Trophoblast cell (in vitro differentiated cells and primary cell): ENCODE results near the gene REG3A.

Source experiments
- DNase-seq, 2 donors: peaks; one replicate each; pipeline ENCODE4 v3.0.0-alpha.2; 2016
- H2AFZ ChIP-seq: 2 replicates; pipeline ENCODE4 v1.6.1; 2013; ENCODE audit warnings: low read length, moderate library complexity, mild to moderate bottlenecking; ENCODE audit not compliant: insufficient read depth, poor library complexity
- H2AK5ac ChIP-seq: 2 replicates; pipeline ENCODE4 v1.6.1; 2013; ENCODE audit warnings: mild to moderate bottlenecking, low read length
- H2BK120ac ChIP-seq: 2 replicates; pipeline ENCODE4 v1.6.1; 2013; ENCODE audit warnings: low read length, mild to moderate bottlenecking, moderate library complexity; ENCODE audit not compliant: insufficient read depth, poor library complexity
- H2BK12ac ChIP-seq: 2 replicates; pipeline ENCODE4 v1.6.1; 2013; ENCODE audit warnings: mild to moderate bottlenecking, low read length, moderate library complexity
- H2BK5ac ChIP-seq: 2 replicates; pipeline ENCODE4 v1.6.1; 2013; ENCODE audit warnings: low read length, low read depth, moderate library complexity, mild to moderate bottlenecking; ENCODE audit not compliant: poor library complexity
- H3K14ac ChIP-seq: 2 replicates; pipeline ENCODE4 v1.6.1; 2013; ENCODE audit warnings: mild to moderate bottlenecking, low read length
- H3K18ac ChIP-seq: 2 replicates; pipeline ENCODE4 v1.6.1; 2013; ENCODE audit warnings: mild to moderate bottlenecking, low read length
- H3K23ac ChIP-seq: 2 replicates; pipeline ENCODE4 v1.6.1; 2013; ENCODE audit warnings: low read length
- H3K27ac ChIP-seq: 2 replicates; pipeline ENCODE4 v1.5.1; 2013; ENCODE audit warnings: low read depth, mild to moderate bottlenecking, inconsistent platforms, low read length, moderate library complexity
- H3K27me3 ChIP-seq: 2 replicates; pipeline ENCODE4 v1.6.1; 2013; ENCODE audit warnings: inconsistent platforms, mild to moderate bottlenecking, low read length, moderate library complexity; ENCODE audit not compliant: insufficient read depth
- H3K36me3 ChIP-seq, 2 experiments: 1 replicate in 1 of 2; 2 replicates in 1 of 2; pipeline ENCODE4 v1.6.1; 2013; ENCODE audit warnings: low read length in 2 of 2, mild to moderate bottlenecking in 2 of 2, moderate library complexity in 1 of 2; ENCODE audit not compliant: insufficient read depth in 2 of 2, control insufficient read depth in 1 of 2
- H3K4ac ChIP-seq: 2 replicates; pipeline ENCODE4 v1.6.1; 2013; ENCODE audit warnings: low read depth, mild to moderate bottlenecking, low read length, moderate library complexity
- H3K4me1 ChIP-seq, 2 experiments: 1 replicate in 1 of 2; 2 replicates in 1 of 2; pipeline ENCODE4 v1.6.1; 2013; ENCODE audit warnings: low read length in 2 of 2, mild to moderate bottlenecking in 2 of 2, moderate library complexity in 1 of 2; ENCODE audit not compliant: insufficient read depth in 2 of 2, control insufficient read depth in 1 of 2
- H3K4me2 ChIP-seq: 2 replicates; pipeline ENCODE4 v1.6.1; 2013; ENCODE audit warnings: inconsistent platforms, mild to moderate bottlenecking, low read length, moderate library complexity
- H3K4me3 ChIP-seq: 2 replicates; pipeline ENCODE4 v1.5.1; 2013; ENCODE audit warnings: mild to moderate bottlenecking, low read depth, low read length, inconsistent platforms
- H3K79me1 ChIP-seq: one replicate; pipeline ENCODE4 v1.6.1; 2013; ENCODE audit warnings: low read length
- H3K79me2 ChIP-seq: 2 replicates; pipeline ENCODE4 v1.6.1; 2013; ENCODE audit warnings: low read length, mild to moderate bottlenecking; ENCODE audit not compliant: control insufficient read depth, insufficient read depth, poor library complexity
- H3K9ac ChIP-seq: 2 replicates; pipeline ENCODE4 v1.6.1; 2013; ENCODE audit warnings: mild to moderate bottlenecking, low read length
- H3K9me3 ChIP-seq: 2 replicates; pipeline ENCODE4 v1.6.1; 2013; ENCODE audit warnings: low read depth, mild to moderate bottlenecking, control low read depth, inconsistent platforms, low read length; ENCODE audit not compliant: insufficient read depth
- H4K12ac ChIP-seq: 2 replicates; pipeline ENCODE4 v1.6.1; 2013; ENCODE audit warnings: low read depth, mild to moderate bottlenecking, low read length, moderate library complexity
- H4K8ac ChIP-seq: 2 replicates; pipeline ENCODE4 v1.6.1; 2013; ENCODE audit warnings: low read depth, mild to moderate bottlenecking, low read length, moderate library complexity
- H4K91ac ChIP-seq: one replicate; pipeline ENCODE4 v1.6.1; 2013; ENCODE audit warnings: low read depth, mild to moderate bottlenecking, low read length, moderate library complexity
- WGBS: extraction: QIAGEN DNeasy Blood & Tissue Kit; methylation state at CpG from one replicate; pipeline ENCODE4 v1.1.7; 2013; ENCODE audit warnings: missing lambda C conversion rate; ENCODE audit not compliant: insufficient read length, insufficient coverage; ENCODE audit errors: extremely low coverage; 5-methylcytosine and 5-hydroxymethylcytosine counted together

Gene REG3A

DNA sequence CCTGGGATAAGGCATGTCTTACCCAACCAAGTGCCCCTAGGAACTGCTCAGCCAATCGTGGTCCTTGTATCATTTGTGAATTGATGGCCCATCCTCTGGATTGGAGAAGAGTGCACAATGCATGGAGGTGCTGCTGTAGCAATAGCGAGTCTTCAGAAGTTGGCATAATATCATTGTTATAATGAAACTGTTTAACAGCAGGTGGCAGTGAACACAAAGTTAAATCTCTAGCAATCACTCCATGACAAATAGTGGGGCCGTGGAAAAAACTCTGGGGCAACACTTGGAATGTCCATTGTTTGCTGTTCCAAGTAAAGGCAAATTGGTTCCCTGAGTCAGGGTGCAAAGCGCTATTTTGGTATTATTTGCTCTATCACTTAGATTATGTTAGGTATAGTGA lies 27.9 kb downstream of the REG3A start:
- Histone ChIP-seq H3K27ac (no peak overlapping the region), H3K79me1 (no peaks in the 10 kb centered on the region), H3K4me2 (no peak overlapping the region), H3K23ac (no peak overlapping the region), H3K36me3 (no peaks in the 10 kb centered on the region), H3K9me3 (no peaks in the 10 kb centered on the region), H3K9ac (no peak overlapping the region), H2AK5ac (no peak overlapping the region), H2BK12ac (no peak overlapping the region), H3K4ac (no peak overlapping the region), H2BK120ac (no peak overlapping the region), H3K4me3 (no peak overlapping the region), H2BK5ac (no peak overlapping the region), H3K4me1 (no peaks in the 10 kb centered on the region), H3K27me3 (no peaks in the 10 kb centered on the region), H3K79me2 (no peaks in the 10 kb centered on the region), H3K18ac (no peak overlapping the region), H2AFZ (no peak overlapping the region), H4K91ac (no peak overlapping the region), H4K8ac (no peak overlapping the region), H4K12ac (no peak overlapping the region), H3K14ac (no peak overlapping the region)
- WGBS: no CpG with 5 or more reads among the region's 4 CpGs
- DNase-seq: no peak

DNA sequence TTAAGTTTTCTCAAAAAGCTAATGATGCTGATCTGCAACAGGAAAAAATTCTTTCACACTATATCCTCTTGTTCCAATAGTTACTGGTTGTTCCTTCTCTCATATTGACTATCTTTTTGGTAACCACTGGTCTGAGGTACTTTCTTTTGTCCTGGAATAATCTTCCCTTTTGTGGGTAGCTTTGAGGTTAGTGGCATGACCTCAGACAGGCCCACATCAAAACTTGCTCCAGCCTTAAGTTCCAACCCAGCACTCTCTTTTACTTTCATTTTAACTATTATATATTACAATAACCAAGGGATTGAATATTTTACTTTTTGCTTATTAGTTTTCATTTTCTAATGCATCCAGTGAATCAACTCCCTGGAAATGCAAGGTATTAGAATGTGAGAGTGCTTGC lies 29.7 kb downstream of the REG3A start:
- H3K79me1 ChIP-seq: no peaks in the 10 kb centered on the region
- no peak overlapping the region for H2BK12ac ChIP-seq

GRCh38 chr2:79129260-79129659 lies 30.3 kb downstream of the REG3A start:
- H2BK5ac ChIP-seq: no peak overlapping the region
- H3K18ac ChIP-seq: no peak overlapping the region
- no peaks in the 10 kb centered on the region for H3K27me3 ChIP-seq
- H2AK5ac ChIP-seq: no peak overlapping the region
- no peaks in the 10 kb centered on the region for H3K36me3 ChIP-seq
- H3K4me2 ChIP-seq: no peak overlapping the region
- no peak overlapping the region for H2AFZ ChIP-seq
- no peak overlapping the region for H3K14ac ChIP-seq
- H3K9me3 ChIP-seq: no peaks in the 10 kb centered on the region
- H3K4me1 ChIP-seq: no peaks in the 10 kb centered on the region
- H3K27ac ChIP-seq: no peak overlapping the region
- no peaks in the 10 kb centered on the region for H3K79me1 ChIP-seq
- no peak overlapping the region for H3K9ac ChIP-seq
- no peak overlapping the region for H3K23ac ChIP-seq
- H3K4me3 ChIP-seq: no peak overlapping the region
- H4K12ac ChIP-seq: no peak overlapping the region
- H4K8ac ChIP-seq: no peak overlapping the region
- no peak overlapping the region for H2BK120ac ChIP-seq
- H2BK12ac ChIP-seq: no peak overlapping the region
- no peak for DNase-seq
- WGBS: no CpG with 5 or more reads among the region's 6 CpGs
- no peak overlapping the region for H4K91ac ChIP-seq
- H3K4ac ChIP-seq: no peak overlapping the region
- H3K79me2 ChIP-seq: no peaks in the 10 kb centered on the region

More for the DNA sequence above, 29.7 kb downstream of the REG3A start:
- Histone ChIP-seq H3K23ac (no peak overlapping the region), H3K27ac (no peak overlapping the region), H3K4me2 (no peak overlapping the region), H3K4me1 (no peaks in the 10 kb centered on the region), H4K8ac (no peak overlapping the region), H3K9ac (no peak overlapping the region), H3K14ac (no peak overlapping the region), H3K79me2 (no peaks in the 10 kb centered on the region), H2BK5ac (no peak overlapping the region), H3K27me3 (no peaks in the 10 kb centered on the region), H2BK120ac (no peak overlapping the region), H2AK5ac (no peak overlapping the region), H3K9me3 (no peaks in the 10 kb centered on the region), H4K91ac (no peak overlapping the region), H3K4me3 (no peak overlapping the region), H4K12ac (no peak overlapping the region), H3K4ac (no peak overlapping the region), H3K36me3 (no peaks in the 10 kb centered on the region), H2AFZ (no peak overlapping the region), H3K18ac (no peak overlapping the region)
- DNase-seq: no peak

DNA sequence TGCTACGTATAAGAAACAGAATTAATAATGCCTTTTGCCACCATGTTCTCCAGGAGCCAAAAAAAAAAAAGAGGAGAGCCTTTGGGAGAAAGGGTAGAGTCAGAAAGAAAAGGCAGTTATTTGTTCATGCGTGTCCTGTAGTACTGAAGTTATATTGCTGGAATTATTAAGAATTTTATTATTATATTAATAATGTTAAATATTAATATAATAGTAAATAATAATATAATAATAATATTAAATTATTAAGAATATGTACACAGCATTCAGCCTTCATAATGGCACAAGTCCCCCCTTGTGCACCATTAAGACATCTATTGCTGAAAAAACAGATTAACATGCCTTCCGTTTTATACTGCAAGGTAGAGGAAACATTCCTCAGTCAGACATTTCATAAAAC lies 31.1 kb downstream of the REG3A start:
- no peak overlapping the region for H3K18ac ChIP-seq
- no peaks in the 10 kb centered on the region for H3K4me1 ChIP-seq
- H3K9me3 ChIP-seq: no peaks in the 10 kb centered on the region
- H2BK5ac ChIP-seq: no peak overlapping the region
- H3K9ac ChIP-seq: no peak overlapping the region
- WGBS: no CpG with 5 or more reads among the region's 3 CpGs
- no peak overlapping the region for H2AK5ac ChIP-seq
- no peak overlapping the region for H2BK12ac ChIP-seq
- H4K91ac ChIP-seq: no peak overlapping the region
- H3K14ac ChIP-seq: no peak overlapping the region
- no peak overlapping the region for H2AFZ ChIP-seq
- no peaks in the 10 kb centered on the region for H3K79me2 ChIP-seq
- no peak overlapping the region for H3K4ac ChIP-seq
- no peak for DNase-seq
- no peak overlapping the region for H3K27ac ChIP-seq
- no peak overlapping the region for H3K23ac ChIP-seq
- H4K8ac ChIP-seq: no peak overlapping the region
- no peaks in the 10 kb centered on the region for H3K79me1 ChIP-seq
- H3K4me2 ChIP-seq: no peak overlapping the region
- H2BK120ac ChIP-seq: no peak overlapping the region
- no peaks in the 10 kb centered on the region for H3K27me3 ChIP-seq
- H4K12ac ChIP-seq: no peak overlapping the region
- H3K36me3 ChIP-seq: no peaks in the 10 kb centered on the region
- H3K4me3 ChIP-seq: no peak overlapping the region

DNA sequence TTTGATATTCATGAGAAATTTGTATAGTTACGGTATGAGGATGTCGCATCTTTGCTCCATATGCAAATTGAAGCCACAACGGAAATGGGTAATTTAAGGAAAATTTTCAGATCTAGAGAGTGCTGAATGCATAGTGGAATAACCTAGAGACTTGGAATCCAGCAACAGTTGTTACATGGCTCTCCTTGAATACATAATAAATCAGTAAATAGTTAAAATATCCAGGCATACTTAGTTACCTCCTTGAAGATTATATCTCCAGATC lies 33.9 kb downstream of the REG3A start:
- Histone ChIP-seq H2AFZ (no peak overlapping the region), H3K14ac (no peak overlapping the region), H4K8ac (no peak overlapping the region), H3K27me3 (no peaks in the 10 kb centered on the region), H3K79me2 (no peaks in the 10 kb centered on the region), H3K9ac (no peak overlapping the region), H3K4ac (no peak overlapping the region), H3K9me3 (no peaks in the 10 kb centered on the region), H3K4me2 (no peak overlapping the region), H2BK12ac (no peak overlapping the region), H2BK5ac (no peak overlapping the region), H2AK5ac (no peak overlapping the region), H4K91ac (no peak overlapping the region), H2BK120ac (no peak overlapping the region), H3K23ac (no peak overlapping the region), H3K4me1 (no peaks in the 10 kb centered on the region), H4K12ac (no peak overlapping the region), H3K36me3 (no peaks in the 10 kb centered on the region), H3K27ac (no peak overlapping the region), H3K18ac (no peak overlapping the region), H3K4me3 (no peak overlapping the region), H3K79me1 (no peaks in the 10 kb centered on the region)
- DNase-seq: no peak
- WGBS: no CpG with 5 or more reads among the region's 3 CpGs
